ENCODE data around the gene CFAP43. TPM values are rescaled to one million over a fixed set of nuclear protein-coding genes. Genes with fewer than 3 reads are reported as not detected.

Gene CFAP43
- total and polyA plus RNA-seq, 2 of the 8 experiments (the other 6 are each of a cell fraction or from before 2014, with no cell fraction given), result 0.11 to 0.27 TPM

DNA sequence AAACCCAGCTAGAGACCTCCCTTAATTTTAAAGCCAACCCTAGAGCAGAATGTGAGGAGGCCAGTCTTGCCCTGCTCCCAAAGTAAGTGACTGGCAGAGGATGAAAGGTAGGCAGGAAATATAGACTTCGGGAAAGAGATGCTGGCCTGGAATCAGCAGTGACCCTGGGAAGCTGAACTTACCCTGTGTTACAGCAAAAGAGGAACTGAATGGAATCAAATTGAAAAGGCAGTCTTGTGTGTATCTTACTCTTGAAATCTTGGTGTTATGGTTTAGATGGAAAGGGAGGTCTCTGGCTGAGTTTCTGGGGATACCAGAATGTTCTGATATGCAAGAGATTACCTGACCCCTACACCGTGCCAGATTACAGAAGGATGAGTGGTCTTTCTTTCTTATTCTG is 7.9 kb upstream of the CFAP43 start (continued):
- TF ChIP-seq PHF8 (conservative IDR thresholded peaks at IDR 0.05; ENCODE audit: low read depth, low read length) (no peak), JUND (IDR thresholded peaks at IDR 0.05; ENCODE audit: low read length) (no peak)

Measured in H1 (cell line).